Keratinocyte (primary cell): Measurements from ENCODE around the gene PRKD3. TPM values are rescaled to one million over a fixed set of nuclear protein-coding genes. Genes with fewer than 3 reads are reported as not detected.

Source experiments
- DNase-seq: peaks from one replicate; pipeline ENCODE4 v3.0.0-alpha.2; 2011; ENCODE audit warnings: low read depth, missing footprints, low spot score
- FAIRE-seq: peaks from 2 replicates; lab custom pipeline; 2011; peaks lifted over from hg19 to GRCh38; lab: Jason Lieb, UNC
- H2AFZ ChIP-seq: 2 replicates; pipeline ENCODE4 v1.6.0; 2012; ENCODE audit warnings: low read length, control low read depth, inconsistent platforms; ENCODE audit not compliant: control insufficient read depth
- H3K27ac ChIP-seq: 2 replicates; pipeline ENCODE4 v1.5.1; 2011; ENCODE audit warnings: low read length; ENCODE audit not compliant: control insufficient read depth, insufficient read depth
- H3K27me3 ChIP-seq: 3 replicates; pipeline ENCODE4 v1.6.0; 2011; ENCODE audit warnings: low read length; ENCODE audit not compliant: control insufficient read depth, insufficient read depth; ENCODE audit errors: extremely low read depth
- H3K36me3 ChIP-seq, 2 experiments: 2 replicates in 1 of 2; 3 replicates in 1 of 2; pipeline ENCODE4 v1.5.1; 2011; ENCODE audit warnings: low read length in 2 of 2, mild to moderate bottlenecking in 1 of 2; ENCODE audit not compliant: control insufficient read depth in 2 of 2, insufficient read depth in 2 of 2; ENCODE audit errors: extremely low read depth in 1 of 2
- H3K4me1 ChIP-seq: 3 replicates; pipeline ENCODE4 v1.5.1; 2011; ENCODE audit warnings: low read length; ENCODE audit not compliant: control insufficient read depth, insufficient read depth; ENCODE audit errors: extremely low read depth
- H3K4me2 ChIP-seq: 3 replicates; pipeline ENCODE4 v1.6.0; 2011; ENCODE audit warnings: low read depth, low read length; ENCODE audit not compliant: control insufficient read depth, insufficient read depth; ENCODE audit errors: extremely low read depth
- H3K4me3 ChIP-seq, 3 experiments: fragments of 200-600 bp in 1 of 3; sonication (generic) in 1 of 3; 2 replicates in 2 of 3; 3 replicates in 1 of 3; pipeline ENCODE4 v1.5.1; 2011 to 2016; ENCODE audit warnings: low read length in 3 of 3, mild to moderate bottlenecking in 3 of 3, control low read depth in 2 of 3, inconsistent platforms in 1 of 3, low read depth in 1 of 3, mixed read lengths in 1 of 3, mixed run types in 1 of 3, moderate library complexity in 1 of 3; ENCODE audit not compliant: control insufficient read depth in 2 of 3, insufficient read depth in 2 of 3; ENCODE audit errors: extremely low read depth in 1 of 3
- H3K79me2 ChIP-seq: 2 replicates; pipeline ENCODE4 v1.6.0; 2012; ENCODE audit warnings: low read length; ENCODE audit not compliant: control insufficient read depth, insufficient read depth
- H3K9ac ChIP-seq: 3 replicates; pipeline ENCODE4 v1.6.0; 2011; ENCODE audit warnings: low read length; ENCODE audit not compliant: control insufficient read depth, insufficient read depth; ENCODE audit errors: extremely low read depth
- H3K9me1 ChIP-seq: 3 replicates; pipeline ENCODE4 v1.6.0; 2011; ENCODE audit warnings: low read length; ENCODE audit not compliant: control insufficient read depth, insufficient read depth; ENCODE audit errors: extremely low read depth
- H3K9me3 ChIP-seq: 2 replicates; pipeline ENCODE4 v1.5.1; 2012; ENCODE audit warnings: low read depth, low read length; ENCODE audit not compliant: control insufficient read depth
- H4K20me1 ChIP-seq: 3 replicates; pipeline ENCODE4 v1.6.0; 2011; ENCODE audit warnings: low read length; ENCODE audit not compliant: control insufficient read depth, insufficient read depth; ENCODE audit errors: extremely low read depth
- EZH2 ChIP-seq: IDR thresholded peaks from one replicate; pipeline ENCODE4 v1.6.1; 2012; ENCODE audit warnings: inconsistent platforms, mild to moderate bottlenecking, low read length, moderate library complexity
- dilution Hi-C: fragments of 300-500 bp; cut with MboI; formaldehyde crosslinking; loops from one replicate; pipeline ENCODE4 v1.7.0; 2020; ENCODE audit warnings: low sequenced_read_pairs; ENCODE audit not compliant: extremely low pct_ligation_motif_present
- polyA plus RNA-seq, 5 experiments: library from polyadenylated mRNA; depleted of rRNA in 3 of 5; stranded (reverse) in 3 of 5; stranded (forward) in 1 of 5; unstranded in 1 of 5; fragments of >200 nt; gene quantifications; 1 replicate in 1 of 5; 2 replicates in 3 of 5; 3 replicates in 1 of 5; pipeline versions ENCODE4 v1.2.1 to v1.2.3, GENCODE V29; 2011 to 2012; ENCODE audit warnings: missing spikeins in 2 of 5, low read depth in 1 of 5, low replicate concordance in 1 of 5
- TF ChIP-seq, protein P1 (sequence below), 3 experiments: IDR thresholded peaks in 1 of 3; conservative IDR thresholded peaks in 1 of 3; optimal IDR thresholded peaks in 1 of 3; 2 replicates in 2 of 3; 3 replicates in 1 of 3; pipeline versions ENCODE3 to v1.5.1; 2011; ENCODE audit warnings: low read length in 3 of 3, mild to moderate bottlenecking in 3 of 3, moderate library complexity in 2 of 3, control low read depth in 1 of 3, inconsistent platforms in 1 of 3; ENCODE audit not compliant: insufficient read depth in 2 of 3; ENCODE audit errors: extremely low read depth in 1 of 3

The PRKD3 gene
- polyA plus RNA-seq, 1 donor (not counting 4 experiments of a cell fraction or from before 2014, with no cell fraction given) = 25.4 TPM

DNA sequence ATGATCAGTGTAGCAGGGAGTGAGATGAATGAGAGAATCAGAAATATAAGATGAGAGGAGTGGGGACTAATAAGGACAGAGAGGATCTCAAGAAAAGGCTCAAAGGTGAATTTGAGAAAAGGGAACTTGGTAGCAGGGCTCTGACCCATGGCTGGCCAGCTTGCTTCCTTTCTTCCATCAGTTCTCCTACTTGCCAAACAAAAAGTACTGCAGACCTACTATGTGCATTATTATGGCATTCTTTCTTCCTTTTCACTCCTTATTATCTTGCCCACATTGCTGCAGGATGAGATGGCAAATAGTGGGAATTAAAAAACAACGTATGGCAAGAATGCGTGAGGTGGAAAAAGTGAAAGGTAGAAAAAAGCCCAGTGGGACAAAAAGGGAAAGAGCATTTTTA, 33.0 kb downstream of the PRKD3 start:
- Histone ChIP-seq H2AFZ (no peak overlapping the region), H3K36me3 (peaks cover 4 to 7% of the 10 kb centered on the region in 2 experiments), H3K4me1 (no peaks in the 10 kb centered on the region), H4K20me1 (no peaks in the 10 kb centered on the region), H3K27me3 (no peaks in the 10 kb centered on the region), H3K27ac (no peak overlapping the region), H3K9me1 (no peaks in the 10 kb centered on the region), H3K4me3 (no peak overlapping the region), H3K9me3 (no peaks in the 10 kb centered on the region), H3K79me2 (peaks cover 13% of the 10 kb centered on the region), H3K9ac (no peak overlapping the region), H3K4me2 (no peak overlapping the region)
- TF ChIP-seq EZH2 = no peak
- TF ChIP-seq, protein P1, sequence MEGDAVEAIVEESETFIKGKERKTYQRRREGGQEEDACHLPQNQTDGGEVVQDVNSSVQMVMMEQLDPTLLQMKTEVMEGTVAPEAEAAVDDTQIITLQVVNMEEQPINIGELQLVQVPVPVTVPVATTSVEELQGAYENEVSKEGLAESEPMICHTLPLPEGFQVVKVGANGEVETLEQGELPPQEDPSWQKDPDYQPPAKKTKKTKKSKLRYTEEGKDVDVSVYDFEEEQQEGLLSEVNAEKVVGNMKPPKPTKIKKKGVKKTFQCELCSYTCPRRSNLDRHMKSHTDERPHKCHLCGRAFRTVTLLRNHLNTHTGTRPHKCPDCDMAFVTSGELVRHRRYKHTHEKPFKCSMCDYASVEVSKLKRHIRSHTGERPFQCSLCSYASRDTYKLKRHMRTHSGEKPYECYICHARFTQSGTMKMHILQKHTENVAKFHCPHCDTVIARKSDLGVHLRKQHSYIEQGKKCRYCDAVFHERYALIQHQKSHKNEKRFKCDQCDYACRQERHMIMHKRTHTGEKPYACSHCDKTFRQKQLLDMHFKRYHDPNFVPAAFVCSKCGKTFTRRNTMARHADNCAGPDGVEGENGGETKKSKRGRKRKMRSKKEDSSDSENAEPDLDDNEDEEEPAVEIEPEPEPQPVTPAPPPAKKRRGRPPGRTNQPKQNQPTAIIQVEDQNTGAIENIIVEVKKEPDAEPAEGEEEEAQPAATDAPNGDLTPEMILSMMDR (optimal IDR thresholded peaks at IDR 0.05 in 1 of 3, IDR thresholded peaks at IDR 0.05 in 1 of 3, conservative IDR thresholded peaks at IDR 0.05 in 1 of 3; ENCODE audit: extremely low read depth in 1 of 3, insufficient read depth in 2 of 3, low read length in 3 of 3) = no peak
- no peak for DNase-seq
- no peak for FAIRE-seq
- dilution Hi-C loops = no loop called here

DNA sequence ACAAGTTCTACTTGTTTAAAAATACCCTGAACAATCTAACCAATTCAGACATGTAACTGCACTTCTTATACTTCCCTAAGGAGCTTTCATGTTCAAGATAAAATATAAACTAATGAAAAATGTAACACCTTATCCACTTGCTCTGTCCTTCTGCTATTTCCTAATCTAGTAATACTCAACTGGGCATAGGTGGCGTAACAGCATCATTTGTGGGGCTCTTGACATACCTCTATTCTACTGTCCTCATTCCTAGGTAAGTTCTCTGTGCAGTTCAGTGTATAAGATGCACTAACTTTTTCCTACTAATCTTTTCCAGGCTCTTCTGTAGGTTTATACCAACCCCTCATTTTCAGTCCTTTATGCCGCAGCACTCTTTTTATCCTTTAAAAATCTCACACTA, 36.7 kb downstream of the PRKD3 start:
- H3K27me3 ChIP-seq = no peaks in the 10 kb centered on the region
- FAIRE-seq = no peak
- DNase-seq = no peak
- H3K9ac ChIP-seq = no peak overlapping the region
- H3K36me3 ChIP-seq = peaks cover 4 to 13% of the 10 kb centered on the region in 2 experiments
- dilution Hi-C loops = no loop called here
- no peaks in the 10 kb centered on the region for H3K9me3 ChIP-seq
- H3K27ac ChIP-seq = no peak overlapping the region
- no peaks in the 10 kb centered on the region for H4K20me1 ChIP-seq
- H3K79me2 ChIP-seq = no peaks in the 10 kb centered on the region
- H2AFZ ChIP-seq = no peak overlapping the region
- no peaks in the 10 kb centered on the region for H3K9me1 ChIP-seq
- no peak for TF ChIP-seq EZH2
- TF ChIP-seq, protein P1 (optimal IDR thresholded peaks at IDR 0.05 in 1 of 3, IDR thresholded peaks at IDR 0.05 in 1 of 3, conservative IDR thresholded peaks at IDR 0.05 in 1 of 3; ENCODE audit: extremely low read depth in 1 of 3, insufficient read depth in 2 of 3, low read length in 3 of 3) = peak; percentile 7 to 35 (median 31)
- peaks cover 8% of the 10 kb centered on the region for H3K4me1 ChIP-seq
- no peak overlapping the region for H3K4me2 ChIP-seq
- H3K4me3 ChIP-seq = no peak overlapping the region
